ENCODE measurements around the gene ZSCAN30.

Gene ZSCAN30

DNA sequence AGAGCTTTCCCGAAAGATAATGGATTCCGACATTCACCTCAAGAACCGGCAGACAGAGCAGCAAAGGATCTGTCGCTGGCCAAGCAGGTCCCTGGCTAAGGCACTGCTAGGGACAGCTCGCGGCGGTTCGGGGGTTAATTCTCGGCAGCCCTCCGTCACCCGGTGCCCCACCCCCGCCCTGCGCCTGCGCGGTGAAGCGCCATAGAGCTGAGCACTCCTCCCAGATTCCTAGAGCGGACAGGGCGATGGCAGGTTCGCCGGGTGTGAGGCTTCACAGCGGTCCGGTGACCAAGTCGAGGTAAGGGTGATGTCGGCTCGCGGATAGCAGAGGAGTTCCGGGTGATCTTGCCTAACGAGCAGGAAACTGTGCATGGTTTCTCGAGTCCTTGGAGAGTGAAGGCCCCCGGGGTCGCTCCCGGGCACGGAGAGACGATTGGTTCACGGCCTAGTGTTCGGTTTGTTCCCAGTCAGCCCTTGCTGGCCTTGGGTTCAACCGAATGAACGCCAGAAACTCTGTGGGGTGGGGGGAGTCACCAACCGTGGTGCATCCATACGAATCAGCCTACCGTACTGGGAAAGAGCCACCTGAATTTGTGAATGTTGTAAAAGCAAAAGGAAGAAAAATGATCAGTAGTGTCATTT lies at the start of gene ZSCAN30:
Gene ZSCAN30 (minus strand): TSS at position 136 of the 642 bp plus-strand sequence. CDS start 25,877 bp downstream, outside the sequence.
- DNase-seq (ENCODE audit: low read depth in 2 of 2) = peak; percentile 95

- no peak for DNase-seq (ENCODE audit: low read depth in 2 of 2)
Observed at GRCh38 chr18:35337286-35337685, 47.3 kb upstream of the ZSCAN30 start.

DNA sequence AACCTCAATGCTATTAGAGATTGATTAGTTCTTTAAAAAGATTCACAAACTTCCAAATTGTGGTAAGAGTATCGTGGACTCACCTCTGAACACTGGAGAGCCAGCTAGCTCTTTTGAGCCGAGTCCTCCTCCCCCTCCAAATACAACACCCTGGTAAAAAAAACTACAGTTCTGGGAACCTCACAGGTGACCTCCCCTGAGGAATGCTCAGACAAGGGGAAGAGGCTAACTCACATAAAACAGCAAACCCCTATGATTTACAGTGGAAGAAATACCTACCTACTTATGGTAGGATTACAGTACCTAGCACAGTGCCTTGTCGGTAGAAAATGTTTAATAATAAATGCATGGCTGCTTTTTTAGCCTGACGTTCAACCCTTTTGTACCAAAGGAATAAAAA lies 45.8 kb upstream of the ZSCAN30 start:
- DNase-seq (ENCODE audit: low read depth in 2 of 2) = no peak

GRCh38 chr18:35334821-35335220 lies 44.8 kb upstream of the ZSCAN30 start:
- no peak for DNase-seq (ENCODE audit: low read depth in 2 of 2)

DNA sequence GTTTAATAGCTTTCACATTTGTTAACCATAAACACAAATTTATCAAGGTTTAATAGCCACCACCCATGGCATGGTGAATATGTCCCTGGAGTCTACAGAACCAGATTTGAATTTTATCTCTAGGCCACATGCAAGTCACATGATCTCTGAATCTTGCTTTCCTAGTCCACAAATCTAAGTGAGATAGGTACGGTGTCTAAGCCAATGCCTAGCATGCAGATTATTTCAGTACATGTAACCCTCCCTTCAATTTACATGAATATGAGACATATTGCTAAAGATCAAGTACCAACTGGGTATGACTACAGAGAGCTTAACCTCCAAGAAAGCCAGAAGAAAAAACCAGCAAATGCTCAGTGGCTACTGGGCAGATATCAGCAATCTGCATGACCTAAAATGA lies 44.2 kb upstream of the ZSCAN30 start:
- no peak for DNase-seq (ENCODE audit: low read depth in 2 of 2)

DNA sequence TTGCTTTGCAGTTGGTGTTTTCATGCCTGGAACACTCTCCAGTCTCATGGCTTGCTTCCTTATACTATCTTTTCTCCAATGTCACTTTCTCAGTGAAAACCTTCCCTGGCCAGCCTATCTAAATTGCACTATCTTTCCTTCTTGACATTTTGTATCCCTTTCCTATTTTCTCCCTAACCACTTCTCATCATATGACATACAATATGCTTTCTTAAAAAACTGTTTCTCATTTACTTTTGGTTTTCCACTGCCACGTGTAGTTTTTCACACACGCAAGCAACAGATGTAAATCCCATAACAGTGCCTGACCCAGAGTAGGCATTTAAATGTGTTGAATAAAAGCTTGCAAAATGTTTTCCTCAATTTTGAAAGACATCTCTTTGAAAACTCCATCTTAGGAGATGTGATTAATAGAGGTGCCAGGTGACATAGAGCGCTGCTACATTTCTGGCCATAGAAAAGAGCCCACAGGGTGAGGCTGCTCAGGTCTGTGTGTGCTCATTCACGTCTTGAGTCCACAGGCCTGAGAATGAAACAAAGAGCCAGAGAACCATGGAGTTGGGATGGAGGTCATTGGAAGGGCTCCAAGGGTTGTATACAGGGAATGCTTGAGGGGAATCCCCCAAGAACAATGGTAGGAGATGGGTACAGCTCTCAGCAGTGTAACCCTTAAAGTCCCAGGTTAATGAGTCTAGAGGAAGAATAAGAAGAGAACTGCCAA lies 41.5 kb upstream of the ZSCAN30 start:
- DNase-seq (ENCODE audit: low read depth in 2 of 2) = no peak

- no peak for DNase-seq (ENCODE audit: low read depth in 2 of 2)
Observed at GRCh38 chr18:35328868-35329267, 38.8 kb upstream of the ZSCAN30 start.

- DNase-seq (ENCODE audit: low read depth in 2 of 2) = no peak
Observed at GRCh38 chr18:35326695-35327387, 36.8 kb upstream of the ZSCAN30 start.

DNA sequence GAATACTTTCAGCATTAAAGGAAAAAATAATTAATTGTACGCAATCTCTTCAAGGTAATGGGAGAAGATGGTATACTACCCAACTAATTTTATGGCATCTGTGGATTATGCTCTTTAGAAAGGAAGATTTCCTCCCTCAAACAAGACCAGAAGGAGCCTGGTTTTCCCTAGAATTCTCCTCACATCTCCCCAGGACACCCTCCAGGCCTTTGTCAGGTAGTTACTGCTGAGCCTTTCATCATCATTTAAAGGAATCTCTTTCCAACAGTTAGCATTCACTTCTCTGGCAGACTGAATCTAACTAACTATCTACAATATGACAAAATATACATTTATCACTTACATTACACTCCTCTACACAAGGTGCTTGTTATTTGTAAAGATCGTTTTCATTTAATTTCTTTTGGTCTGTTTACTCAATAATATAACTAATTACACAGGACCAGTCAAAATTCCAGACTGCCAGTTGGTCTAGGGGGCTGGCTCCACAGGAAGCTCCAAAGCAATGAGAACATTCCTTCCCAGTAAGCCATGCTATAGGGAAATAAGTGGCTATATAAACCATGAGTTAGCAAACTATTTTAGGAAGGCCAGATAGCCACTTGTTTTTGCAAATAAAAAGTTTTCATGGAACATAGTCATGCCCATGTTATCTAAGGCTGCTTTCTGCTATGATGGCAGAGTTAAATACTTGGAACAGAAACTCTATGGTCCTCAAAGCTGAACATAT lies 35.1 kb upstream of the ZSCAN30 start:
- no peak for DNase-seq (ENCODE audit: low read depth in 2 of 2)

DNA sequence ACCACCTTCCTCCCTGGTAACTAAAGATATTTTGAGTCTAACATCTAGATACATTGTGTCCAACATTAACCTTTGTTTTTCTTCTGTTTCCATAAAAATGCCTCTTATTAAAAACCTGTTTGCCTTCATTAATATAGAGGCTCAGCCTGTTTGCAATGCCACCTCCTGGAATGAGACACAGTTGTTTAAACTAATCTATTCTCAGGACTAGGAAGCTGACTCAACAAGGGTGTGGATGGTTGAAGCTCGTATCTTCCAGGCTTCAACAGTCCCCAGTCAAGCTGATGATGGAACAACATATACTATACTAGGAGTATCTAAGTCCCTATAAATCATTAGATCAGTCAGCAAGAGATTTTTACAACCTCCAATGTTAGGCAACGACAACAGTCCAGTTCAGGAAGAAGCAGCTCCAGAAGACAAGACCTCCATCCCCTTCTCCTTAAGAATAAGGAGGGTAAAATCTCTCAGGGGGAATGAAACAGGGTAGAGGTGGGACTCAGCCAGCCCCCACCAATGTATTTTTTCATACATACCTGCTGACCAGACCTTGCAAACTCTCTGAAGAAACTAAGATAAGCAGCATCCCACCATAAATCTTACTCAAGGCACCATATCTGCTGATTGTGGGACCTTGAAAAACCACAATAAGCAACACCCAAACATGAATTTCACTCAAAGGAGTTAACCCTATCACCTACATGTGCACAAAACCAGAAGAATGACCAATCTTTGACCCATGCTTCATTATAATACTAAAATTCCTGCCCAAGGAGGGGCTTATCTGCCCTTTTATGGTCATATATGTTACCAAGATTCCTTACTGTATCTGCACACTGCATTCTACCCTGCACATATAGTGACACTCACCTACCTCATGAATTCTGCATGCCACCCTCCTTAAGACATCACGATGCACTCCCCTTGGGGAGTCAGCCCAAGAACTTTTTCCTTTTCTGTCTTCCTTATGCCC lies 32.7 kb upstream of the ZSCAN30 start:
- no peak for DNase-seq (ENCODE audit: low read depth in 2 of 2)

- DNase-seq (ENCODE audit: low read depth in 2 of 2) = no peak
Observed at GRCh38 chr18:35311496-35311895, 21.5 kb upstream of the ZSCAN30 start.

DNA sequence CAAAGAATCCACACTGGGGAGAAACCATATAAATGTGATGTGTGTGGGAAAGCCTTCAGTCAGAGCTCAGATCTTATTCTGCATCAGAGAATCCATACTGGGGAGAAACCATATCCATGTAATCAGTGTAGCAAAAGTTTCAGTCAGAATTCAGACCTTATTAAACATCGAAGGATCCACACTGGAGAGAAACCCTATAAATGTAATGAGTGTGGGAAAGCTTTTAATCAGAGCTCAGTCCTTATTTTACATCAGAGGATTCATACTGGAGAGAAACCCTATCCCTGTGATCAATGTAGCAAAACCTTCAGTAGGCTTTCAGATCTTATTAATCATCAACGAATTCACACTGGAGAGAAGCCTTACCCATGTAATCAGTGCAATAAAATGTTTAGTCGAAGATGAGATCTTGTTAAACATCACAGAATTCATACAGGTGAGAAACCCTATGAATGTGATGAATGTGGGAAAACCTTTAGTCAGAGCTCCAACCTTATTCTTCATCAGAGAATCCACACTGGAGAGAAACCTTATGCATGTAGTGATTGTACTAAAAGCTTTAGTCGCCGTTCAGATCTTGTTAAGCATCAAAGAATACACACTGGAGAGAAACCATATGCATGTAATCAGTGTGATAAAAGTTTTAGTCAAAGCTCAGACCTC lies 16.7 kb upstream of the ZSCAN30 start:
- DNase-seq (ENCODE audit: low read depth in 2 of 2) = no peak

- DNase-seq (ENCODE audit: low read depth in 2 of 2) = no peak
Observed at GRCh38 chr18:35303610-35304009, 13.6 kb upstream of the ZSCAN30 start.

DNA sequence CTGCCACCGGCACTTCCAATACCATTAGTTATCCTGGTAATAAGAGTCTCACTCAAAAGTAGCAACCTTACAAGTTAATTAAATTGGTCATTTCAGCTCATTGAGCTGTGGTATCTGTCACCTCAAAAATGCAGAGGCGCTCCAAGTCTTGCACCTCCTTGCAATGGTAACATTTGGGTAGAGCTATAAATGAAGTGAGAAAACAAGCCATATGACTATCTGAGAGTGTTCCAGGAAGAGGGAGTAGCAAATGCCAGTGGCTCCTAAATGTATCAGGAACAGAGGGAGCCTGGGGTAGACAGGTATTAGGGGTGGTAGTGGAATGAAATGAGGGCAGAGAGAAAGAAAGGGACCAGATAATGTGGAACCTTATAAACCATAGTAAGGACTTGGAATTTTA lies 6.0 kb upstream of the ZSCAN30 start:
- no peak for DNase-seq (ENCODE audit: low read depth in 2 of 2)

DNA sequence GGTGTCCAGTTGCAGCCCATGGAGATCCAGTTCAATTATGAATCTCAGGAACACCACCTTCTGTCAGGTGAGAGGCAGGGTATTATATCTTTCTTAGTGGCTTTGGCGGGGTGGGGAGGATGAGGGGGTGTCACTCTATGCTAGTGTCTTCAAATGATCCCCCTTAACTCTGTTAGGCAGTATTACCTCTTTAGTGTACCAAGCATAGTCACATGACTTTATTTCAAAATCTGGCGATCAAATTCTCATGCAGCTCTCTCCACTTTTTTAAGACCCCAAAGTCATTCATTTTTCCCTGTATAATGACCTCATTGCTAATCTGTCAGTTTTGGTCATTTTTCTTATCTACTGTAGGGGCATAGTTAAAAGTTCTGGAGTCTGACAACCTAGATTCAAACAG lies 1.1 kb upstream of the ZSCAN30 start:
- no peak for DNase-seq (ENCODE audit: low read depth in 2 of 2)

DNA sequence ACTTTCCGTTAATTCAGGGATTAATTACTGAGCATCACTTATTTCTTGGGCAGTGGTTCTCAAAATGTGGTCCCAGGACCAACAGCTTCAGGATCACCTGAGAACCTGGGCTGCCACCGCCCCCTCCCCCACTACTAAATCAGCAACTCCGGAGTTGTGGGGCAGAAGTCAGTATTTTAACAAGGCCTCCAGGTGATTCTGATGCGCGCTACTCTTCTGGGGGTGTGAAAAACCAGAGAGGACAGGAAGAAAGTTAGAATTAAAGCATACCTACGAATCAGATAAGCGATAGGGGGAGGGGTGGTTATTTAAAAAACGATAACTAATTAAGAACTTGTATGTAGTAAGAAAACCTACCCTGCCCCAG lies 319 bp downstream of the ZSCAN30 start:
- DNase-seq (ENCODE audit: low read depth in 2 of 2) = no peak

- DNase-seq (ENCODE audit: low read depth in 2 of 2) = no peak
Observed at GRCh38 chr18:35289293-35289692, 736 bp downstream of the ZSCAN30 start.

GRCh38 chr18:35284841-35285240 lies 5.2 kb downstream of the ZSCAN30 start:
- no peak for DNase-seq (ENCODE audit: low read depth in 2 of 2)

- no peak for DNase-seq (ENCODE audit: low read depth in 2 of 2)
Observed at GRCh38 chr18:35283923-35284794, 5.9 kb downstream of the ZSCAN30 start.

GRCh38 chr18:35282353-35282752 lies 7.7 kb downstream of the ZSCAN30 start:
- DNase-seq (ENCODE audit: low read depth in 2 of 2) = no peak

Measured in stimulated activated CD8-positive, alpha-beta memory T cell treated with anti-CD3 and anti-CD28 coated beads, Interleukin-7, amount 100 ng/mL, for 1 hour (primary cell).